ENCODE results near the gene TMEM141. TPM values are rescaled to one million over a fixed set of nuclear protein-coding genes. Genes with fewer than 3 reads are reported as not detected.
"Not testable (repeated sequence)": the region's sequence is repeated elsewhere in the genome, so short reads cannot be mapped to it uniquely, and the experiment has no call there.

TMEM141 gene
- total and polyA plus RNA-seq, 4 donors: 38.9 to 76.9 (median 53.5) TPM

GRCh38 chr9:136760834-136761544, 30.2 kb upstream of the TMEM141 start:
- 51% methylated on average over 21 of the region's 22 CpGs for WGBS (ENCODE audit: insufficient coverage)
- H3K4me3 ChIP-seq (ENCODE audit: low read depth, low read length); H3K9me3 ChIP-seq (ENCODE audit: control insufficient read depth, insufficient read depth, low read length); H3K36me3 ChIP-seq (ENCODE audit: control insufficient read depth, insufficient read depth, low read length); H3K27ac ChIP-seq (ENCODE audit: low read depth, low read length); H3K27me3 ChIP-seq (ENCODE audit: control insufficient read depth, insufficient read depth, low read length): not testable (repeated sequence)
- DNase-seq (ENCODE audit: low read depth in 4 of 6, low spot score in 6 of 6): peak in 3 of 6 donors; percentile 25 to 75 (median 65)
- peaks cover 18% of the 10 kb centered on the region for H3K4me1 ChIP-seq (ENCODE audit: control insufficient read depth, insufficient read depth, low read length)

DNA sequence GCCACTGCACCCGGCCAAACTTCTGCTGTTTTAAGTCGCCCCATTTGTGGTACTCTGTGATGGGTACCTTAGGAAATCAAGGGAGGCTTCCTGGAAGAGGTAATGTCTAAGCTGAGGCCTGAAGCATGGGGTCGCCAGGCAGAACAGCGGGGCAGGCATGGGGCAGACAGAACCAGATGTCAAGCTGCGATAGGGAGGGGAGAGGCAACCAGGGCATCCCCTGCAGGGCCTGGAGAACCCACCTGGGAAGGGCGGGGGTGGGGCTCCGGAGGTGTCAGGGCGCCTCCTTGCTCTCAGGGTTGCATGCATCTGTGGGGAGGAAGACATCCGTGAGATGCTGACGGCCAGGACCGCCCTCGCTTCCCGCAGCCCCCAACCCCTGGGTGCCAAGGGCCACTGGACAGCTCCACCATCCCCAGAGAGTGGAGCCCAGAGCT, 29.6 kb upstream of the TMEM141 start:
- no peak for DNase-seq (ENCODE audit: low read depth in 4 of 6, low spot score in 6 of 6)
- peaks cover 2% of the 10 kb centered on the region for H3K36me3 ChIP-seq (ENCODE audit: control insufficient read depth, insufficient read depth, low read length)
- peaks cover 8% of the 10 kb centered on the region for H3K27me3 ChIP-seq (ENCODE audit: control insufficient read depth, insufficient read depth, low read length)
- H3K4me1 ChIP-seq (ENCODE audit: control insufficient read depth, insufficient read depth, low read length): peaks cover 18% of the 10 kb centered on the region
- H3K27ac ChIP-seq (ENCODE audit: low read depth, low read length): no peak overlapping the region
- no peak overlapping the region for H3K4me3 ChIP-seq (ENCODE audit: low read depth, low read length)
- WGBS (ENCODE audit: insufficient coverage): 91% methylated on average over 8 of the region's 13 CpGs
- H3K9me3 ChIP-seq (ENCODE audit: control insufficient read depth, insufficient read depth, low read length): no peaks in the 10 kb centered on the region

GRCh38 chr9:136762221-136762691, 28.9 kb upstream of the TMEM141 start:
- DNase-seq (ENCODE audit: low read depth in 4 of 6, low spot score in 6 of 6): no peak
- H3K27ac ChIP-seq (ENCODE audit: low read depth, low read length): no peak overlapping the region
- H3K4me1 ChIP-seq (ENCODE audit: control insufficient read depth, insufficient read depth, low read length): peaks cover 18% of the 10 kb centered on the region
- peaks cover 2% of the 10 kb centered on the region for H3K36me3 ChIP-seq (ENCODE audit: control insufficient read depth, insufficient read depth, low read length)
- no peaks in the 10 kb centered on the region for H3K9me3 ChIP-seq (ENCODE audit: control insufficient read depth, insufficient read depth, low read length)
- H3K4me3 ChIP-seq (ENCODE audit: low read depth, low read length): no peak overlapping the region
- H3K27me3 ChIP-seq (ENCODE audit: control insufficient read depth, insufficient read depth, low read length): peaks cover 8% of the 10 kb centered on the region
- WGBS (ENCODE audit: insufficient coverage): 75% methylated on average over 7 of the region's 17 CpGs

GRCh38 chr9:136762915-136763648, 28.1 kb upstream of the TMEM141 start:
- H3K27ac ChIP-seq (ENCODE audit: low read depth, low read length): no peak overlapping the region
- peaks cover 11% of the 10 kb centered on the region for H3K27me3 ChIP-seq (ENCODE audit: control insufficient read depth, insufficient read depth, low read length)
- H3K4me3 ChIP-seq (ENCODE audit: low read depth, low read length): no peak overlapping the region
- no peaks in the 10 kb centered on the region for H3K36me3 ChIP-seq (ENCODE audit: control insufficient read depth, insufficient read depth, low read length)
- 20% methylated on average over 20 of the region's 37 CpGs for WGBS (ENCODE audit: insufficient coverage)
- peak in 2 of 6 donors; percentile 48 to 52 for DNase-seq (ENCODE audit: low read depth in 4 of 6, low spot score in 6 of 6)
- H3K9me3 ChIP-seq (ENCODE audit: control insufficient read depth, insufficient read depth, low read length): no peaks in the 10 kb centered on the region
- peaks cover 15% of the 10 kb centered on the region for H3K4me1 ChIP-seq (ENCODE audit: control insufficient read depth, insufficient read depth, low read length)

DNA sequence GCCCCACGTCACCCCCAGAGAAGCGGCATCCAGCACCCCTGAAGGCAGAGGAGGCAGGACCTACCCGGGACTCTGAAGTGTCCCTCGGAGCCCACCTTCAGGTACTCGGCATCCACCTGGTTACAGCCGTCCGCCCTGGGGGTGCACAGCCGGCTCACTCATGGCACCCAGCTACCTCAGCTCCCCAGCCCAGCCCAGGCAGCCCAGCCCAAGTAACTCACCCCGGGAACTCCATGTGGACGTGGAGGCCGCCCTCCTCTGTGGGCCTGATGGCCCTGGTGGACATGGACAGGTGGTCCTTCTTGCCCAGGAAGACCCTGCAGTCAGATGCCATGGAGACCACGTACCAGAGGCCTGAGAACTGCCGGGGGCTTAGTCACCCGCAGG, 27.5 kb upstream of the TMEM141 start:
- Histone ChIP-seq H3K9me3 (ENCODE audit: control insufficient read depth, insufficient read depth, low read length) (no peaks in the 10 kb centered on the region), H3K27me3 (ENCODE audit: control insufficient read depth, insufficient read depth, low read length) (peaks cover 11% of the 10 kb centered on the region), H3K36me3 (ENCODE audit: control insufficient read depth, insufficient read depth, low read length) (no peaks in the 10 kb centered on the region), H3K4me3 (ENCODE audit: low read depth, low read length) (no peak overlapping the region), H3K4me1 (ENCODE audit: control insufficient read depth, insufficient read depth, low read length) (peaks cover 10% of the 10 kb centered on the region), H3K27ac (ENCODE audit: low read depth, low read length) (no peak overlapping the region)
- DNase-seq (ENCODE audit: low read depth in 4 of 6, low spot score in 6 of 6): no peak
- 79% methylated on average over 14 of the region's 14 CpGs for WGBS (ENCODE audit: insufficient coverage)

DNA sequence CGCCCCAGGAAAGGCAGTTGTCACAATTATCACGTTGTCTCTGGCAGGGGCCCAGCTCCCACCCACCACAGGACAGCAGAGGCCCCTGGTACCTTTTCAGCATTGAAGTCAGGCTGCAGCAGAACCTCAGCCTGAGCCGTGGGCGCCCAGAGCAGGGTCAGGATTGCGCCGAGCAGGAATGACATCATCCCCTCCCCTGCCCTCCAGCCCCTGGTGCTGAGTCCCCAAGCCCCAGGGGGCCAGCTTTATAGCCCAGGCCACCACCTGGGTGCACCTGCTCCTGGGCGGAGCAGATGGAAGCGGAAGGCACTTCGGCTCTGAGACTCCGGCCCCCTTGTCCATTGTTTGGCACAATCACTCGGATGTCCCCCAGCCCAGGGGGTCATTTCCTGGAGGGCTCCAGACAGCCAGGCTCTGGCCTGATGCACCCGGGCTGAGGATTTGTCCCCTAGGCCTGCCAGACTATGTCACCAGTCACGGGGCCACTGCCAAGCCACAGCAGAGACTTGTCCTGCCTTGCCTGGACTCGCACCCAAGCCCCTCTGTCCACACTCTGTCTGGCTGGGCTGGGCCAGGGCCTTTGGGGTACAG, 26.7 kb upstream of the TMEM141 start, which contains the start of gene LCN15:
LCN15 (minus strand) TSS at position 218 of the 591 bp plus-strand sequence; CDS start at position 188, 30 bp downstream.
- 70% methylated on average over 14 of the region's 14 CpGs for WGBS (ENCODE audit: insufficient coverage)
- no peak for DNase-seq (ENCODE audit: low read depth in 4 of 6, low spot score in 6 of 6)
- H3K27me3 ChIP-seq (ENCODE audit: control insufficient read depth, insufficient read depth, low read length): peaks cover 11% of the 10 kb centered on the region
- no peaks in the 10 kb centered on the region for H3K9me3 ChIP-seq (ENCODE audit: control insufficient read depth, insufficient read depth, low read length)
- H3K4me1 ChIP-seq (ENCODE audit: control insufficient read depth, insufficient read depth, low read length): peaks cover 10% of the 10 kb centered on the region
- no peak within 1 kb of the TSS for H3K27ac ChIP-seq (ENCODE audit: low read depth, low read length)
- no peaks in the 10 kb centered on the region for H3K36me3 ChIP-seq (ENCODE audit: control insufficient read depth, insufficient read depth, low read length)
- no peak within 1 kb of the TSS for H3K4me3 ChIP-seq (ENCODE audit: low read depth, low read length)

- no peak overlapping the region for H3K27ac ChIP-seq (ENCODE audit: low read depth, low read length)
- no peaks in the 10 kb centered on the region for H3K9me3 ChIP-seq (ENCODE audit: control insufficient read depth, insufficient read depth, low read length)
- peaks cover 14% of the 10 kb centered on the region for H3K4me1 ChIP-seq (ENCODE audit: control insufficient read depth, insufficient read depth, low read length)
- peaks cover 11% of the 10 kb centered on the region for H3K27me3 ChIP-seq (ENCODE audit: control insufficient read depth, insufficient read depth, low read length)
- H3K36me3 ChIP-seq (ENCODE audit: control insufficient read depth, insufficient read depth, low read length): no peaks in the 10 kb centered on the region
- H3K4me3 ChIP-seq (ENCODE audit: low read depth, low read length): no peak overlapping the region
- no peak for DNase-seq (ENCODE audit: low read depth in 4 of 6, low spot score in 6 of 6)
- 90% methylated on average over 11 of the region's 14 CpGs for WGBS (ENCODE audit: insufficient coverage)
These were observed 26.1 kb upstream of the TMEM141 start for GRCh38 chr9:136765041-136765440.

DNA sequence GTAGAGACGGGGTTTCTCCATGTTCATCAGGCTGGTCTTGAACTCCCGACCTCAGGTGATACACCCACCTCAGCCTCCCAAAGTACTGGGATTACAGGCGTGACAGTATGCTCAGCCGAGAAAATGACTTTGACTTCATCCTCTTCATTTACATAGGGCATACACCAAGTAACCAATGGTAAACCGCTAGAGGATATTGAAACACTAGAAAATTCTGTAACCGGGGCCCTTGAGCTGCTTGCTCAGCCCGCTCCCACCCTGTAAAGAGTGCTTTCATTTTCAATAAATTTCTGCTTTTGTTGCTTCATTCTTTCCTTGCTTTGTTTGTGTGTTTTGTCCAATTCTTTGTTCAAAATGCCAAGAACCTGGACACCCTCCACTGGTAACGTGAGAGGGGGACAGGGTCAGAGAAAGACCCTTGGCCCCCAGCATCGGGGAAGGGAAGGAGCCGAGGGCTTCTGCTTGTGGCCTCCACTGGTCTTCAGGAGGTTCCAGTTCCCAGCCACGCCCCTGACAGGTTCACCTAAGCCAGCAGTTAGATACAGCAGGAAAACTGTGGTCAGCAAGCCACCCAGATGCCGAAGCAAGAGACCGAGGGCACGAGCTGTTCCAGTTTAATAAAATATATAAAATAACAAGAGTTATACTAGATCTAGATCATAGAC, 25.3 kb upstream of the TMEM141 start:
- Histone ChIP-seq H3K4me1 (ENCODE audit: control insufficient read depth, insufficient read depth, low read length) (peaks cover 12% of the 10 kb centered on the region), H3K27me3 (ENCODE audit: control insufficient read depth, insufficient read depth, low read length) (peaks cover 11% of the 10 kb centered on the region)
- H3K36me3 ChIP-seq (ENCODE audit: control insufficient read depth, insufficient read depth, low read length); DNase-seq (ENCODE audit: low read depth in 4 of 6, low spot score in 6 of 6); H3K27ac ChIP-seq (ENCODE audit: low read depth, low read length); H3K9me3 ChIP-seq (ENCODE audit: control insufficient read depth, insufficient read depth, low read length); H3K4me3 ChIP-seq (ENCODE audit: low read depth, low read length): not testable (repeated sequence)
- 79% methylated on average over 7 of the region's 14 CpGs for WGBS (ENCODE audit: insufficient coverage)

- not testable (repeated sequence) for H3K27ac ChIP-seq (ENCODE audit: low read depth, low read length)
- DNase-seq (ENCODE audit: low read depth in 4 of 6, low spot score in 6 of 6): peak in 2 of 6 donors; percentile 34 to 71
These were observed 24.6 kb upstream of the TMEM141 start for GRCh38 chr9:136766410-136767120.

More at GRCh38 chr9:136766410-136767120, 24.6 kb upstream of the TMEM141 start:
- not testable (repeated sequence) for H3K4me3 ChIP-seq (ENCODE audit: low read depth, low read length); H3K4me1 ChIP-seq (ENCODE audit: control insufficient read depth, insufficient read depth, low read length); H3K9me3 ChIP-seq (ENCODE audit: control insufficient read depth, insufficient read depth, low read length); H3K36me3 ChIP-seq (ENCODE audit: control insufficient read depth, insufficient read depth, low read length)
- 50% methylated on average over 11 of the region's 18 CpGs for WGBS (ENCODE audit: insufficient coverage)
- H3K27me3 ChIP-seq (ENCODE audit: control insufficient read depth, insufficient read depth, low read length): peaks cover 11% of the 10 kb centered on the region

All from spinal cord (tissue), 10 donors.